OCI-LY7 (cell line): ENCODE results near the gene RNF145. TPM values are rescaled to one million over a fixed set of nuclear protein-coding genes. Genes with fewer than 3 reads are reported as not detected.
A peak's percentile ranks its signal among the peaks of the same experiment; 100 is the strongest.

ENCODE experiments used
- BruUV-seq: library from RNA; stranded (reverse); fragments of 400-500 nt; replicated peaks from 2 replicates; lab custom pipeline; 2021; lab: Mats Ljungman, UMichigan
- CTCF ChIA-PET: fragments of 300-600 bp; sonication (Branson Sonifier 250); formaldehyde crosslinking; loops from one replicate; lab custom pipeline; 2022; ENCODE audit warnings: antibody characterized with exemption; ENCODE audit not compliant: unreplicated experiment; lab: Charles Lee
- POLR2A ChIA-PET: fragments of 300-600 bp; sonication (Branson Sonifier 250); formaldehyde crosslinking; loops from one replicate; lab custom pipeline; 2022; ENCODE audit warnings: antibody characterized with exemption; lab: Charles Lee
- DNase-seq: peaks from one replicate; pipeline ENCODE4 v3.0.0-alpha.2; 2015; ENCODE audit warnings: low spot score
- H2AFZ ChIP-seq: fragments of 200-600 bp; sonication (generic), shearing (Covaris generic); 2 replicates; pipeline ENCODE4 v1.6.1; 2014; ENCODE audit warnings: mild to moderate bottlenecking, antibody characterized with exemption, low read length, moderate library complexity
- H3K27ac ChIP-seq: fragments of 200-600 bp; sonication (generic); 2 replicates; pipeline ENCODE4 v1.5.1; 2014; ENCODE audit warnings: mixed run types, low read depth, mild to moderate bottlenecking, moderate library complexity, low read length, inconsistent platforms; ENCODE audit not compliant: poor library complexity, severe bottlenecking
- H3K36me3 ChIP-seq: fragments of 200-600 bp; sonication (generic); 2 replicates; pipeline ENCODE4 v1.6.1; 2014; ENCODE audit warnings: mild to moderate bottlenecking, antibody characterized with exemption, low read length, moderate library complexity, mixed read lengths; ENCODE audit not compliant: insufficient read depth
- H3K4me1 ChIP-seq: fragments of 200-600 bp; sonication (generic); 2 replicates; pipeline ENCODE4 v1.5.1; 2014; ENCODE audit warnings: mild to moderate bottlenecking, low read length; ENCODE audit not compliant: insufficient read depth, poor library complexity, severe bottlenecking
- H3K4me2 ChIP-seq: fragments of 200-600 bp; sonication (generic); 2 replicates; pipeline ENCODE4 v1.6.1; 2014; ENCODE audit warnings: mild to moderate bottlenecking, low read length
- H3K4me3 ChIP-seq: fragments of 200-600 bp; sonication (generic); 2 replicates; pipeline ENCODE4 v1.5.1; 2014; ENCODE audit warnings: mild to moderate bottlenecking, low read depth, low read length; ENCODE audit not compliant: poor library complexity, severe bottlenecking
- H3K79me2 ChIP-seq: fragments of 200-600 bp; sonication (generic); 2 replicates; pipeline ENCODE4 v1.6.1; 2016; ENCODE audit warnings: low read depth, mild to moderate bottlenecking, low read length, moderate library complexity, mixed read lengths; ENCODE audit not compliant: insufficient read depth
- H3K9me2 ChIP-seq: fragments of 200-600 bp; sonication (generic); 2 replicates; pipeline ENCODE4 v1.6.1; 2016; ENCODE audit warnings: mild to moderate bottlenecking, low read length, mixed read lengths; ENCODE audit not compliant: insufficient read depth
- H3K9me3 ChIP-seq: fragments of 200-600 bp; sonication (generic); 2 replicates; pipeline ENCODE4 v1.6.1; 2014; ENCODE audit warnings: mild to moderate bottlenecking, mixed run types, low read length, mixed read lengths
- H4K20me1 ChIP-seq: fragments of 200-600 bp; sonication (generic); 2 replicates; pipeline ENCODE4 v1.6.1; 2014; ENCODE audit warnings: mild to moderate bottlenecking, antibody characterized with exemption, low read length, moderate library complexity, mixed read lengths; ENCODE audit not compliant: insufficient read depth
- CTCF ChIP-seq: fragments of 200-600 bp; sonication (generic); conservative IDR thresholded peaks from 2 replicates; pipeline ENCODE4 v1.5.1; 2014; ENCODE audit warnings: mild to moderate bottlenecking, antibody characterized with exemption, low read length, moderate library complexity, mixed read lengths
- EZH2phosphoT487 ChIP-seq: fragments of 200-600 bp; sonication (generic); IDR thresholded peaks from 2 replicates; pipeline ENCODE4 v1.6.1; 2018; ENCODE audit warnings: low read depth, borderline replicate concordance, mild to moderate bottlenecking, mixed run types, antibody characterized with exemption, low read length, moderate library complexity, mixed read lengths
- intact Hi-C: fragments of 100-400 bp; cut with micrococcal nuclease; formaldehyde crosslinking; loops from one replicate; pipeline ENCODE4 v1.10.0; 2022; ENCODE audit not compliant: unreplicated experiment
- total RNA-seq, 2 experiments: library from RNA; depleted of rRNA in 1 of 2; stranded (reverse); fragments of >200 nt in 1 of 2; shearing (Covaris generic) in 1 of 2; gene quantifications; 2 replicates each; pipeline ENCODE4 v1.2.3, GENCODE V29; 2014 to 2022

Gene RNF145
- total RNA-seq, 2 experiments from 2014 or later, result 18.6 to 34.9 TPM

GRCh38 chr5:159207222-159207685, 2.1 kb downstream of the RNF145 start:
- H3K79me2 ChIP-seq, result peaks cover 63% of the 10 kb centered on the region
- peaks cover 20% of the 10 kb centered on the region for H3K36me3 ChIP-seq
- H3K9me2 ChIP-seq, result no peaks in the 10 kb centered on the region
- no TSS peak for BruUV-seq
- POLR2A ChIA-PET, result interaction anchor here (0.7 to 3.7 kb wide), 9 partner anchors 9 to 484 kb away, joined by 3 to 53 read pairs (median 4); partner anchors contain the start of gene EBF1
- H3K4me3 ChIP-seq, result peak overlapping the region; percentile 86
- H3K9me3 ChIP-seq, result no peaks in the 10 kb centered on the region
- H4K20me1 ChIP-seq, result peaks cover 30% of the 10 kb centered on the region; the same call in 1 of the 2 replicates
- H3K27ac ChIP-seq, result peak overlapping the region; percentile 92
- peak overlapping the region; percentile 44; the same call in 1 of the 2 replicates for H2AFZ ChIP-seq
- H3K4me2 ChIP-seq, result peak overlapping the region; percentile 93
- no peak for TF ChIP-seq EZH2phosphoT487
- no peak for TF ChIP-seq CTCF
- CTCF ChIA-PET, result interaction anchor here (1.6 kb wide), 1 partner anchor 50 kb away, joined by 4 read pairs; no protein-coding TSS in a partner anchor
- H3K4me1 ChIP-seq, result peaks cover 51% of the 10 kb centered on the region
- DNase-seq, result no peak
- intact Hi-C loops, result loop anchor here (5.0 to 10.0 kb wide), 3 partner anchors 1260 to 1935 kb away; no protein-coding TSS in a partner anchor

- POLR2A ChIA-PET, result interaction anchor here (0.6 to 5.4 kb wide), 6 partner anchors 8 to 309 kb away, joined by 3 to 53 read pairs (median 4); no protein-coding TSS in a partner anchor
- Histone ChIP-seq H3K9me2 (no peaks in the 10 kb centered on the region), H3K36me3 (peaks cover 24% of the 10 kb centered on the region), H3K4me1 (peaks cover 49% of the 10 kb centered on the region), H3K4me2 (peak overlapping the region; percentile 93), H3K9me3 (no peaks in the 10 kb centered on the region), H3K27ac (peak overlapping the region; percentile 92), H3K4me3 (peak overlapping the region; percentile 86), H3K79me2 (peaks cover 67% of the 10 kb centered on the region), H4K20me1 (peaks cover 30% of the 10 kb centered on the region; the same call in 1 of the 2 replicates), H2AFZ (peak overlapping the region; percentile 44; the same call in 1 of the 2 replicates)
- TF ChIP-seq CTCF (no peak), EZH2phosphoT487 (no peak)
- intact Hi-C loops, result loop anchor here (5.0 to 10.0 kb wide), 3 partner anchors 1260 to 1935 kb away; no protein-coding TSS in a partner anchor
- no peak for DNase-seq
- CTCF ChIA-PET, result no interaction called here
- no TSS peak for BruUV-seq
Observed at GRCh38 chr5:159206818-159207217, 2.5 kb downstream of the RNF145 start.
